ENCODE measurements around the gene LRRC42. TPM values are rescaled to one million over a fixed set of nuclear protein-coding genes. Genes with fewer than 3 reads are reported as not detected.
A peak's percentile ranks its signal among the peaks of the same experiment; 100 is the strongest.

The LRRC42 gene
- total RNA-seq, result 8.0 TPM

DNA sequence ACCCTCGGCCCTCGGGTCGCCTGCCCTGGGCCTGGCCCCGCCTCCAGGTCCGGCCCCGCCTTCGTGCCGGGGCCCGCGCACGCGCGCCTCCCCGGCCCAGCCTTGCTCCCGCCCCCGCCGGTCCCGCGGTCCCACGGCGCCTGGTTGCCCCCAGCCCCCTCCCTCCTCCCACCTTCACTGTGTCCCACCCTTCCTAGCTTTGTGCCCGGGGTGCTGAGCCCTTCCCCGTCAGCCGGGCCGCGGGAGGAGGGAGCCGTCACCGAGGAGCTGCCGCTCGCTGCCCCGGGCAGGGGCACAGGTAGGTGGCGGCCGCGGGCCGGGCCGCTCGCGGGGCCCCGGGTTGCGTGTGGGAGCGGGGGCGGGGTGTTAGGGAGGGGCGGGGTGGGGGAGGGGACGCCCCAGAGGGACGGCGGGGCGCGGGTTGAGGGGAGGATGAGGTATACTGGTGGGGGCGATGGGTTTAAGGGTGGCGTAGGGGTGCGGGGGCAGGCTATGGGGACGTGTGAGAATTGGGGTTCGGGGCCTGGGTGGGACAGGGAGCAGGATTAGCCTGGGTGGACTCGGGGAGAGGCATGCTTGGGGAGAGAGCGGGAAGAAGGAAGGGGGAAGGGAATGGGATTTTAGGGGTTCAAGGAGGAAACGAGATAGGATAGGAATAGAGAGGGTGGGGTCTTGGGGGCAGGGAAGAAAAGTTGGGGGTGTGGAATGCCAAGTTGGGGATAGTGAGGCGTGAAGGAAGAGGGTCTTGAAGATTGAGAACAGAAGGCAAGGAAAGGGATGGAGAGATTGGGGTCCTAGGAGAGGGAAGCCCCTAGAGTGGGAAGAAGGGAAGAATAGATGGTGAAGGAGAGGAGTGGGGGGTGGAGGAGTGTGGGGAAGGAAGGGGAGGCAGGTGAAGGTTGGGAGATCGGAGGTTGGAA, at the start of gene LRRC42:
Gene LRRC42, plus strand, starts transcription at position 99 of the 920 bp plus-strand sequence. CDS start 5,650 bp downstream, outside the sequence.
- DNase-seq, result no peak

DNA sequence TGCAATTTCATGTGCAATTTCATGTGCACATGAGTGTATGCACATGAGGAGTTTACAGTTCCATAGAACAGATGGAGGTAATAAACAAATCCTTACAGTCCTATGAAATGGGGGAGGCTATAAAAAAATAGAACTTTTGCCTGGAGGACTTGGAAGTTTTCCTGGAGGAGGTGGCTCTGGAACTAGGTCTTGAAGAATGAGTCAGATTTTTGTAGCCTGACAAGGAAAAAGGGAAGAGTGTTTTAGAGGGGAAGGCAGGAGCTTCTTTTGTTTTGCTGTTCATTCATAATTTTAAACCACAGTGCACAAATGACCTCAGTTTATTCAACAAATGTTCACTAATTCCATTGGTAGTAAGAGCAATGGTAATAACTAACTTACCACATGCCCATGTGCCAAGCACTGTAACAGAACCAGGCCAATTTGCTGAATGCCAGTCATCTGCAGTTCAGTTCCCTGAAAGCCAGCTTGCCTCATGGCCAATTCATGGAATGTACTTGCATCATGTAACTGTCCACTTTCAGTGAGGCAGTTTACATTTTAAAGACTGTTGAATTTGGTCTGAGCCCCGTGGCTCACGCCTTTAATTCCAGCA, 49.4 kb upstream of the LRRC42 start:
- DNase-seq, result peak; percentile 47

- peak; percentile 58 for DNase-seq
Measured at GRCh38 chr1:53899206-53899628, 46.9 kb upstream of the LRRC42 start.

GRCh38 chr1:53899708-53900107, 46.4 kb upstream of the LRRC42 start:
- no peak for DNase-seq

GRCh38 chr1:53902235-53903138, 43.7 kb upstream of the LRRC42 start:
- DNase-seq, result no peak

DNA sequence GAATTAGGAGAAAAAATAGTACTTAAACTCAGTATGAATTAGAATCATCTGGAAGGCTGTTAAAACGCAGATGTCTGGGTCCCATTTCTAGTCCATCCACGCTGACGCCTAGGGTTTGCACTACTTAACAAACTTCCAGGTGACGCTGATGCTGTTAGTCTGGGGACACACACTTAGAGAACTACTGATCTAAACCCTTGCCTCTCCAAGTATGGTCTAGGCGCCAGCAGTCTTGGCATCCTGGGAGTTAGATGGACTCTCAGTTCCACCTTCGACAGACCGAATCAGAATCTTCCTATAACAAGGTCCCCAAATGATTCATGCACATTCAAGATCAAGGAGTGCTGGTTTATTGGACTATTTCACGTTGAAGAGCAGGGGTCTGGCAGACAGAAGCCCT, 40.6 kb upstream of the LRRC42 start:
- no peak for DNase-seq

DNA sequence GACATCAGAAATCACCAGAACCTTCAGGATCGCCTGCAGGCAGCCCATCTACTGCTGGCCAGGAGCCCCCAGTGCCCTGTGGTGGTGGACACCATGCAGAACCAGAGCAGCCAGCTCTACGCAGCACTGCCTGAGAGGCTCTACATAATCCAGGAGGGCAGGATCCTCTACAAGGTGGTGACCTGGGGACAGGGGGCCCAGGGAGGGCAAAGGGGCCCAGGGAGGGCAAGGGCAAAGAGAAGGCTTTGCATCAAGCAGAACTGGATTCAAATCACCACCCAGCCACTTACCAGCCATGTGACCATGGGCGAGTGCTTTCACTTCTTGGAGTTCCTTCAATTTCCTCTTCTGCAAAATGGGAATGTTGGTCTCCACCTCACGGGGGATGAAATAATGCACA, 40.0 kb upstream of the LRRC42 start:
- DNase-seq, result no peak

- DNase-seq, result no peak
Measured at GRCh38 chr1:53909946-53910345, 36.2 kb upstream of the LRRC42 start.

DNA sequence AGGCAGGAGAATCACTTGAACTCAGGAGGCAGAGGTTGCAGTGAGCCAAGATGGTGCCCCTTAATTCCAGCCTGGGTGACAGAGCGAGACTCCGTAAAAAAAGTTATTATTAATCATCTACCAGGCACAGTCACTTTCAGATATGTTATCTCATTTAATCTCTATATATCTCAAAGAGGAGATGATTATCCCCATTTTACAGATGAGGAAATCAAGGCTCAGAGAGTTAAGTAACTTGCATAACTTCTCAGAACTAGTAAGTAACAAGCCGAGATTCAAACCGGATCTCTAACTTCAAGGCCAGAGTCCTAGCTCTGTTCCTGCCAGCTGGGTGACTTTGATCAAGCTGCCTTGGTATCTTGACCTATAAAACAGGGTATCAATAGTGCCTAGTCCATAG, 34.7 kb upstream of the LRRC42 start:
- no peak for DNase-seq

DNA sequence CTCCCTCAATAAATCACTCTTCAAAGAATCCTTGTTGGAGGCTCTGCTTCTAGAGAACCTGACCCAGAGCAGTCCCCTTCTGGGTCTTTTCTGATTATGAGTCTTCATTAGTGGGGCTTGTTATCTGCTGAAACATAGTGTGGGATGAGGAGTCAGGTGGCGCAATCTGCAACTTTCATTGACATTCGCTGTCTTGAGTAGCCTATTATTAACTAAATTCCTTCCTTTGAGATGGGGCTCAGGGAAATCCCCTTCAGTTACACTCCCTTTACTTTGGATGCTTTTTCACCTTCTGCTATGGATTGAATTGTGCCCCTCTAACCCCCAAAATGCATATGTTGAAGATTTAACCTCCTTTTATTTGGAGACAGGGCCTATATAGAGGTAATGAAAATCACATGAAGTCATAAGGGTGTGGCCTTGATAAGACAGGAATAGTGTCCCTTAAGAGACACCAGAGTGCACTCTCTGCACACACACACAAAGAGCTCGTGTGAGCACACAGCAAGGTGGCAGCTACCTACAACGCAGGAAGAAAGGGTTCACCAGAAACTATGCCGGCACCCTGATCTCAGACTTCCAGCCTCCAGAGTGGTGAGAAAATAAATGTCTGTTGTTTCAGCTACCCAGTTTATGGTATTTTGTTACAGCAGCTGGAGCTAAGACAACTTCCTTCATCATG, 32.7 kb upstream of the LRRC42 start:
- DNase-seq, result no peak

DNA sequence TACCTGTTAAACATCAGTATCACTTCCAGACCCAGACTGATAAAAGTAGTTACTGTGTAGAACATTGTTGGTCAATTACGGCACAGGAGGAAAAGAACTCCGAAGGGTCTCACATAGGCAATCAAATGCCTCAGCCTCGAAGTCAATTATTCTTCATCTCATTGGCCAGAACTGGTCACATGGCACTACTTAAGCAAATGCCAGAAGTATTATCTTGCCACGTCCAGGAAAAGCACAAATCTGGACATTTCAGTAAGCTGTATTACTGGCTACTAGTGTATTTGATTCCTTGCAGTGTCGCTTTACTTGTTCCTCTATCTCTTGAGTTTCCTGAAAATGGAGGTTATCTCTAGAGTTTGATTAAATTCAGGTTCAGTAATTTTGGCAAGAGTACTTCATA, 27.8 kb upstream of the LRRC42 start:
- no peak for DNase-seq

DNA sequence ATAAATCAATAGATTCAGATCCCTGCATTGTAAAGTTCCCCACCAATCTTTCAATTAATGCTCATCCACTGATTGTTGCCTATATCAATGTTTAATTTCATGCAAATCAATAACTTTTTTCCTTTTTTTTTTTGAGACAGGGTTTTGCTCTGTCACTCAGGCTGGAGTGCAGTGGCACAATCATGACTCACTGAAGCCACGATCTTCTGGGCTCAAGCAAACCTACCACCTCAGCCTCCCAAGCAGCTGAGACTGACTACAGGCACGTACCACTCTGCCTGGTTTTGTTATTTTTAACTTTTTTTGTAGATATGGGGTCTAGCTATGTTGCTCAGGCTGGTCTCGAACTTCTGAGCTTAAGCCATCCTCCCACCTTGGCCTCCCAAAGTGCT, 26.5 kb upstream of the LRRC42 start:
- no peak for DNase-seq

GRCh38 chr1:53927376-53927881, 18.7 kb upstream of the LRRC42 start:
- DNase-seq, result no peak

GRCh38 chr1:53929246-53929960, 16.7 kb upstream of the LRRC42 start:
- DNase-seq, result no peak

DNA sequence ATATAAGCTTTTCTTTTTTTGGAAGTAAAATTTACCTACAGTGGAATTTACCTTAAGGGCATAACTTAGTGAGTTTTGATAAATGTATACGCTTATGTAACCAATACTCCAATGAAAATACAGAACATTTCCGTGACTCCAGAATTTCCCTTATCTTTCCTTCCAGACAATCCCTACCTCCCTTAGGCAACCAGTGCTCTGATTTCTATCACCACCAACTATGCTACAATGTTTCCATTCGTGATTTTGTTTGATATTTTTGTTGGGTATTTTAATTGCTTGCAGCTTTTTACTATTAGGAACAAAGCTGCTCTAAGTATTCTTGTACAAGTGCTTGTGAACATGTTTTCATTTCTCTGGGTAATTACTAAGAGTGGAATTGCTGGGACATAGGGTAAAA, 15.2 kb upstream of the LRRC42 start:
- no peak for DNase-seq

DNA sequence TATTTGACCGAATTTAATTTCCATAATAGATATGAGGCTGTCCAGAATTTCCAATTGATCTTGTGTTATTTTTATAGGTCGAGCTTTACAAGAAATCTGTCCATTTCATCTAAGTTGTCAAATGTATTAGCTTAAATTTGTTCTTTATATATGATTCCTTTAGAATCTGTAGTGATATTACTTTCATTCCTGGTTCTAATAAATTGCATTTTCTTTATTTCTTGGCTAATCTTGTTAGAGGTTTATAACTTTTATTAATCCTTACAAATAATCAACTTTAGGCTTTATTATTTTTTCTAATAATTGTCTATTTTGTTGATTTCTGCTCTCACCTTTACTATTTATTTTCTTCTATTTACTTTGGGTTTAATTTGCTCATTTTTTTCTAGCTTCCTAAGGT, 14.6 kb upstream of the LRRC42 start:
- no peak for DNase-seq

DNA sequence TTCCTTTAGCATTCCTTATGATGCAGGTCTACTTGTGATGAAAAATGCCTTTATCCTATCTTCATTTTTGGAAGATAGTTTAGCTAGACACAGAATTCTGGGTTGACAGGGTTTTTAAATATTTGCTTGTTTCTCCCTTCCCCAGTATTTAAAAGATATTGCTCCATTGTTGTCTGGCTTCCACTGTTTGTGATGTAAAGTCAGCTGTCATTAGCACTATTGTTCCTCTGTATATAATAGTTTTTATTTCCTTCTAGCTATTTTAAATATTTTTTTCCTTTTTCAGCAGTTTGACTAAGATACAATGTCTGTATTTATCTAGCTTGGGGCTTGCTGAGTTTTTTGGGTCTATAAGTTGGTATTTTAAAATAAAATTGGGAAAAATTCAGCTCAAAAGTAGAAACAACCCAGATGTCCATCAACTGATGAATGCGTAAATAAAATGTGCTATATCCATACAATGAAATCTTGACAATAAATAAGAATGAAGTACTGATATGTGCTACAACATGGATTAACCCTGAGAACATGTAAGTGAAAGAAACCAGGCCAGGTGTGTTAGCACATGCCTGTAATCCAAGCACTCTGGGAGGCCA, 11.9 kb upstream of the LRRC42 start:
- DNase-seq, result no peak

GRCh38 chr1:53936430-53936829, 9.7 kb upstream of the LRRC42 start:
- no peak for DNase-seq

GRCh38 chr1:53938136-53938830, 7.9 kb upstream of the LRRC42 start:
- DNase-seq, result no peak
